Neural progenitor cell (in vitro differentiated cells): ENCODE results near the gene TMEM145. TPM values are rescaled to one million over a fixed set of nuclear protein-coding genes. Genes with fewer than 3 reads are reported as not detected.

Source experiments
- DNase-seq: peaks from one replicate; pipeline ENCODE4 v3.0.0-alpha.2; 2016; ENCODE audit warnings: low spot score
- H2AFZ ChIP-seq: fragments of 200-600 bp; sonication (generic); replicated peaks from 2 replicates; pipeline ENCODE4 v1.6.1; 2016; ENCODE audit warnings: antibody characterized with exemption
- H3F3A ChIP-seq: fragments of 200-600 bp; sonication (generic); 2 replicates; pipeline ENCODE4 v1.6.1; 2016; ENCODE audit warnings: antibody characterized with exemption, low read depth
- H3K27ac ChIP-seq: fragments of 200-600 bp; sonication (generic); 2 replicates; pipeline ENCODE4 v1.5.1; 2016; ENCODE audit warnings: mild to moderate bottlenecking
- H3K27me3 ChIP-seq: fragments of 200-600 bp; sonication (generic); 2 replicates; pipeline ENCODE4 v1.6.1; 2016; ENCODE audit warnings: mild to moderate bottlenecking, moderate library complexity
- H3K36me3 ChIP-seq: fragments of 200-600 bp; sonication (generic); 2 replicates; pipeline ENCODE4 v1.5.1; 2016
- H3K4me1 ChIP-seq: fragments of 200-600 bp; sonication (generic); 2 replicates; pipeline ENCODE4 v1.6.1; 2016; ENCODE audit warnings: mixed run types
- H3K4me2 ChIP-seq: fragments of 200-600 bp; sonication (generic); 2 replicates; pipeline ENCODE4 v1.6.1; 2016
- H3K4me3 ChIP-seq: fragments of 200-600 bp; sonication (generic); 2 replicates; pipeline ENCODE4 v1.5.1; 2016
- H3K79me2 ChIP-seq: fragments of 200-600 bp; sonication (generic); 2 replicates; pipeline ENCODE4 v1.6.1; 2016; ENCODE audit warnings: low read depth
- H3K9ac ChIP-seq: fragments of 200-600 bp; sonication (generic); 2 replicates; pipeline ENCODE4 v1.6.1; 2016
- H3K9me3 ChIP-seq: fragments of 200-600 bp; sonication (generic); 2 replicates; pipeline ENCODE4 v1.5.1; 2016; ENCODE audit warnings: low read depth
- H4K20me1 ChIP-seq: fragments of 200-600 bp; sonication (generic); 2 replicates; pipeline ENCODE4 v1.6.1; 2016; ENCODE audit warnings: low read depth
- H3K27ac Mint-ChIP-seq: 3 replicates; pipeline ENCODE4 v1.8.0; 2021; ENCODE audit warnings: mixed read lengths
- H3K27me3 Mint-ChIP-seq: 2 replicates; pipeline ENCODE4 v1.8.0; 2022; ENCODE audit warnings: low read depth, mild to moderate bottlenecking, inconsistent platforms, moderate library complexity, mixed read lengths; ENCODE audit not compliant: insufficient read depth
- H3K36me3 Mint-ChIP-seq: 3 replicates; pipeline ENCODE4 v1.8.0; 2021; ENCODE audit warnings: mixed read lengths
- H3K4me1 Mint-ChIP-seq: 3 replicates; pipeline ENCODE4 v1.8.0; 2021; ENCODE audit warnings: mixed read lengths
- H3K4me3 Mint-ChIP-seq: 3 replicates; pipeline ENCODE4 v1.8.0; 2021; ENCODE audit warnings: mild to moderate bottlenecking, moderate library complexity, mixed read lengths
- H3K9me3 Mint-ChIP-seq: 3 replicates; pipeline ENCODE4 v1.8.0; 2020; ENCODE audit warnings: mixed read lengths
- EZH2 ChIP-seq: fragments of 200-600 bp; sonication (generic); IDR thresholded peaks from 2 replicates; pipeline ENCODE4 v1.6.1; 2017; ENCODE audit warnings: antibody characterized with exemption, mild to moderate bottlenecking, moderate library complexity
- EZH2phosphoT487 ChIP-seq: fragments of 200-600 bp; sonication (generic); IDR thresholded peaks from 2 replicates; pipeline ENCODE4 v1.6.1; 2017; ENCODE audit warnings: antibody characterized with exemption
- total RNA-seq: library from RNA; depleted of rRNA; stranded (reverse); fragments of >200 nt; gene quantifications from 2 replicates; pipeline ENCODE4 v1.2.3, GENCODE V29; 2015; ENCODE audit warnings: low replicate concordance
- TF ChIP-seq, protein P1 (sequence below): fragments of 200-600 bp; sonication (generic); IDR thresholded peaks from 2 replicates; pipeline ENCODE4 v1.5.1; 2017; ENCODE audit warnings: antibody characterized with exemption, mild to moderate bottlenecking

TMEM145 gene
- total RNA-seq, 1 donor from 2014 or later = 6.6 TPM

DNA sequence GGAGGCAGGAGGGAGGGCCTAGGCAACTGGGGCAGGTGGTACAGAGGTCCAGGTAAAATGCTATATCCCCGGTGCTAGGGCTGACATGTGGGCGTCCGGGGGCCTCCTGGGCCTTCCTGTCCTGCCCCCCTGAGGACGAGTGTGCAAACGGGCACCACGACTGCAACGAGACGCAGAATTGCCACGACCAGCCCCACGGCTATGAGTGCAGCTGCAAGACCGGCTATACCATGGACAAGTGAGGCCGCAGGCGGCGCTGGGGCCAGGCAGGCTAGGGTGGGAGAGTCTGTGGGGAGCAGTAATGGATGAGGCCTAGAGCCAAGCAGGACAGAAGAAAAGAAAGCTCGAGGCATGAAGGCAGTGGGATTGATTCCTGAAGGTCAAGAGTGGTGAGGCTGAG lies 55.7 kb downstream of the TMEM145 start:
- Histone ChIP-seq H3K9ac (no peak overlapping the region), H3K36me3 (no peaks in the 10 kb centered on the region), H3K79me2 (no peaks in the 10 kb centered on the region), H3F3A (no peaks in the 10 kb centered on the region), H3K4me2 (no peak overlapping the region), H3K27ac (no peak overlapping the region), H3K4me1 (peaks cover 10% of the 10 kb centered on the region), H3K9me3 (no peaks in the 10 kb centered on the region), H2AFZ (no peak overlapping the region), H3K27me3 (no peaks in the 10 kb centered on the region), H3K4me3 (no peak overlapping the region), H4K20me1 (no peaks in the 10 kb centered on the region)
- TF ChIP-seq, protein P1, sequence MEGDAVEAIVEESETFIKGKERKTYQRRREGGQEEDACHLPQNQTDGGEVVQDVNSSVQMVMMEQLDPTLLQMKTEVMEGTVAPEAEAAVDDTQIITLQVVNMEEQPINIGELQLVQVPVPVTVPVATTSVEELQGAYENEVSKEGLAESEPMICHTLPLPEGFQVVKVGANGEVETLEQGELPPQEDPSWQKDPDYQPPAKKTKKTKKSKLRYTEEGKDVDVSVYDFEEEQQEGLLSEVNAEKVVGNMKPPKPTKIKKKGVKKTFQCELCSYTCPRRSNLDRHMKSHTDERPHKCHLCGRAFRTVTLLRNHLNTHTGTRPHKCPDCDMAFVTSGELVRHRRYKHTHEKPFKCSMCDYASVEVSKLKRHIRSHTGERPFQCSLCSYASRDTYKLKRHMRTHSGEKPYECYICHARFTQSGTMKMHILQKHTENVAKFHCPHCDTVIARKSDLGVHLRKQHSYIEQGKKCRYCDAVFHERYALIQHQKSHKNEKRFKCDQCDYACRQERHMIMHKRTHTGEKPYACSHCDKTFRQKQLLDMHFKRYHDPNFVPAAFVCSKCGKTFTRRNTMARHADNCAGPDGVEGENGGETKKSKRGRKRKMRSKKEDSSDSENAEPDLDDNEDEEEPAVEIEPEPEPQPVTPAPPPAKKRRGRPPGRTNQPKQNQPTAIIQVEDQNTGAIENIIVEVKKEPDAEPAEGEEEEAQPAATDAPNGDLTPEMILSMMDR = no peak
- TF ChIP-seq EZH2phosphoT487 (no peak), EZH2 (no peak)
- peaks cover 2% of the 10 kb centered on the region for H3K9me3 Mint-ChIP-seq
- H3K4me3 Mint-ChIP-seq = peak overlapping the region; percentile 17
- peaks cover 5% of the 10 kb centered on the region for H3K27me3 Mint-ChIP-seq
- H3K36me3 Mint-ChIP-seq = peaks cover 24% of the 10 kb centered on the region
- DNase-seq = no peak
- no peak overlapping the region for H3K27ac Mint-ChIP-seq
- H3K4me1 Mint-ChIP-seq = peaks cover 21% of the 10 kb centered on the region

DNA sequence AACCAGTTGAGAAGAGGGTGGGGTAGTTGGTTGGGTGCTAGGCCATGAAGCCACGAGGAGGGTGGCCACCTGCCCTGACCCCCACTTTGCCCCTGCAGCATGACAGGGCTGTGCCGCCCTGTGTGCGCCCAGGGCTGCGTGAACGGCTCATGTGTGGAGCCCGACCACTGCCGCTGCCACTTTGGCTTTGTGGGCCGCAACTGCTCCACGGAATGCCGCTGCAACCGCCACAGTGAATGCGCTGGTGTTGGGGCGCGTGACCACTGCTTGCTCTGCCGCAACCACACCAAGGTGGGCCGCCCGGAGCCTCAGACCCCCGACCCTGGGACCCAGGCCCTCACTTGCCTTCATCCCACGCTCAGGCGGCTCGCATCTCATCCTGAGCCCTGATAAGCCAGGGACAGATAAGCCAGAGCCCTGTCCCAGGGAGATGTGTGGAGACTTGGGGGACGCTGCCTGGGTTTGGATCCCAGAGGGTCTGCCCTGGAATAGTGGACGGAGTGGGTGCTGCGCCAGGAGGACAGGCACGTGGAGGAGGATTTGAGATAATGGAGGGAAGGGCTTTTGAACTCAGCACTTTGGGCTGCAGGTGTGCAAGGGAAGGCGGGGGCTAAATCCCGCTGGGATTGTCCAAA lies 56.4 kb downstream of the TMEM145 start:
- no peak overlapping the region for H3K9ac ChIP-seq
- H4K20me1 ChIP-seq = no peaks in the 10 kb centered on the region
- Mint-ChIP-seq H3K9me3 (no peaks in the 10 kb centered on the region), H3K36me3 (peaks cover 16% of the 10 kb centered on the region), H3K27me3 (peaks cover 6% of the 10 kb centered on the region), H3K4me3 (no peak overlapping the region), H3K4me1 (peaks cover 21% of the 10 kb centered on the region), H3K27ac (no peak overlapping the region)
- H3K79me2 ChIP-seq = no peaks in the 10 kb centered on the region
- H3K4me2 ChIP-seq = no peak overlapping the region
- H3K27me3 ChIP-seq = no peaks in the 10 kb centered on the region
- no peaks in the 10 kb centered on the region for H3K9me3 ChIP-seq
- TF ChIP-seq EZH2 (no peak), EZH2phosphoT487 (no peak)
- TF ChIP-seq, protein P1 = no peak
- H3K36me3 ChIP-seq = no peaks in the 10 kb centered on the region
- no peak for DNase-seq
- no peak overlapping the region for H2AFZ ChIP-seq
- peaks cover 10% of the 10 kb centered on the region for H3K4me1 ChIP-seq
- H3K27ac ChIP-seq = no peak overlapping the region
- no peak overlapping the region for H3K4me3 ChIP-seq
- no peaks in the 10 kb centered on the region for H3F3A ChIP-seq

DNA sequence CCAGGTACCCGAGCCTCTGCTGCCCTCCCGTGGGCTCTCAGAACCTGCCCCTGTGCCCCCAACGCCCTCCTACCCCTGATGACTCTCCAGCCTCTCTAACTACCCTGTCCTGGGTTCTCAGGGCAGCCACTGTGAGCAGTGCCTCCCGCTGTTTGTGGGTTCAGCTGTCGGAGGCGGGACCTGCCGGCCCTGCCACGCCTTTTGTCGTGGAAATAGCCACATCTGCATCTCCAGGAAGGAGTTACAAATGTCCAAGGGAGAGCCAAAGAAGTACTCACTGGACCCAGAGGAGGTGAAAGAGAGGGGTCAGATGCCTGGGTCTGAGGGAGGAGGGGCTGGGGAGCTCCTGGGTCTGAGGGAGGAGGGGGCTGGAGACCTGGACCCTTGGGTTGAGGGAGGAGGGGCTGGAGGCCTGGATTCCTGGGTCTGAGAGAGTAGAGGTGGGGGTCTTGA lies 57.0 kb downstream of the TMEM145 start:
- Mint-ChIP-seq H3K27ac (peak overlapping the region; percentile 81), H3K4me3 (no peak overlapping the region), H3K36me3 (peaks cover 14% of the 10 kb centered on the region), H3K27me3 (peaks cover 8% of the 10 kb centered on the region), H3K9me3 (no peaks in the 10 kb centered on the region), H3K4me1 (peaks cover 21% of the 10 kb centered on the region)
- peak; percentile 45 for DNase-seq
- Histone ChIP-seq H3K4me1 (peaks cover 10% of the 10 kb centered on the region), H3K9me3 (no peaks in the 10 kb centered on the region), H3K4me2 (no peak overlapping the region), H3K27me3 (no peaks in the 10 kb centered on the region), H4K20me1 (no peaks in the 10 kb centered on the region), H3K9ac (no peak overlapping the region), H3K36me3 (no peaks in the 10 kb centered on the region), H2AFZ (no peak overlapping the region), H3F3A (no peaks in the 10 kb centered on the region), H3K4me3 (no peak overlapping the region), H3K27ac (no peak overlapping the region), H3K79me2 (no peaks in the 10 kb centered on the region)
- TF ChIP-seq EZH2 (no peak), EZH2phosphoT487 (no peak)
- TF ChIP-seq, protein P1 = no peak
